ENCODE measurements around the gene KRT32. TPM values are rescaled to one million over a fixed set of nuclear protein-coding genes. Genes with fewer than 3 reads are reported as not detected.

KRT32 gene
- total RNA-seq, 1 experiment from 2014 or later: 0.42 TPM

GRCh38 chr17:41492771-41493170 lies 25.6 kb upstream of the KRT32 start:
- DNase-seq (ENCODE audit: low read depth, low spot score) (no peak), ATAC-seq (no peak)
- no peaks in the 10 kb centered on the region for H3K79me2 ChIP-seq (ENCODE audit: insufficient read depth, low read length)
- intact Hi-C loops (cut with micrococcal nuclease): loop anchor here (10.0 kb wide), 1 partner anchor 78 kb away; no protein-coding TSS in a partner anchor
- H3K9me2 ChIP-seq (ENCODE audit: insufficient read depth): no peaks in the 10 kb centered on the region
- no peak overlapping the region for H3K4me3 ChIP-seq (replicated peaks in 1 of 2; ENCODE audit: low read depth in 1 of 2, low read length in 2 of 2)
- TF ChIP-seq SP1 (IDR thresholded peaks at IDR 0.05; ENCODE audit: low read depth): no peak
- no peak for TF ChIP-seq POLR2A (IDR thresholded peaks at IDR 0.05; ENCODE audit: borderline replicate concordance, extremely low read depth, insufficient read depth, insufficient read length)
- TF ChIP-seq, protein P1, sequence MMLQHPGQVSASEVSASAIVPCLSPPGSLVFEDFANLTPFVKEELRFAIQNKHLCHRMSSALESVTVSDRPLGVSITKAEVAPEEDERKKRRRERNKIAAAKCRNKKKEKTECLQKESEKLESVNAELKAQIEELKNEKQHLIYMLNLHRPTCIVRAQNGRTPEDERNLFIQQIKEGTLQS (IDR thresholded peaks at IDR 0.05): no peak
- H3K4me2 ChIP-seq (ENCODE audit: low read length): no peak overlapping the region
- H3K36me3 ChIP-seq (ENCODE audit: control insufficient read depth in 1 of 2, insufficient read depth in 2 of 2, low read length in 2 of 2): no peaks in the 10 kb centered on the region
- POLR2A ChIA-PET: no interaction called here
- no peaks in the 10 kb centered on the region for H3K9me3 ChIP-seq (ENCODE audit: control insufficient read depth in 1 of 2, insufficient read depth in 1 of 2, low read depth in 1 of 2, low read length in 2 of 2)
- CTCF ChIA-PET: interaction anchor here (1.1 kb wide), 1 partner anchor 171 kb away, joined by 3 read pairs; no protein-coding TSS in a partner anchor
- no peak overlapping the region for H2AFZ ChIP-seq (ENCODE audit: low read depth, low read length, poor library complexity, severe bottlenecking)
- no peak overlapping the region for H3K27ac ChIP-seq (ENCODE audit: low read depth, low read length)
- H3K27me3 ChIP-seq (ENCODE audit: insufficient read depth, low read length): no peaks in the 10 kb centered on the region
- RAD21 ChIA-PET (ENCODE audit: low non-redundant PET in 1 of 2, low total read pairs in 2 of 2, uncharacterized antibody in 2 of 2, unreplicated experiment in 2 of 2): no interaction called here
- no TSS peak for BruUV-seq (replicated peaks)
- H3K9ac ChIP-seq (ENCODE audit: low read length): no peak overlapping the region
- H4K20me1 ChIP-seq (ENCODE audit: insufficient read depth): no peaks in the 10 kb centered on the region
- peaks cover 19 to 54% of the 10 kb centered on the region in 2 experiments for H3K4me1 ChIP-seq (ENCODE audit: control insufficient read depth in 1 of 2, insufficient read depth in 2 of 2, low read length in 2 of 2)

GRCh38 chr17:41492351-41492750 lies 25.2 kb upstream of the KRT32 start:
- intact Hi-C loops (cut with micrococcal nuclease): loop anchor here (10.0 kb wide), 1 partner anchor 78 kb away; no protein-coding TSS in a partner anchor
- Histone ChIP-seq H2AFZ (ENCODE audit: low read depth, low read length, poor library complexity, severe bottlenecking) (no peak overlapping the region), H3K27ac (ENCODE audit: low read depth, low read length) (no peak overlapping the region), H3K36me3 (ENCODE audit: control insufficient read depth in 1 of 2, insufficient read depth in 2 of 2, low read length in 2 of 2) (no peaks in the 10 kb centered on the region), H3K4me1 (ENCODE audit: control insufficient read depth in 1 of 2, insufficient read depth in 2 of 2, low read length in 2 of 2) (peaks cover 18 to 49% of the 10 kb centered on the region in 2 experiments), H4K20me1 (ENCODE audit: insufficient read depth) (no peaks in the 10 kb centered on the region), H3K9ac (ENCODE audit: low read length) (no peak overlapping the region), H3K9me2 (ENCODE audit: insufficient read depth) (no peaks in the 10 kb centered on the region), H3K27me3 (ENCODE audit: insufficient read depth, low read length) (no peaks in the 10 kb centered on the region), H3K4me3 (replicated peaks in 1 of 2; ENCODE audit: low read depth in 1 of 2, low read length in 2 of 2) (no peak overlapping the region), H3K79me2 (ENCODE audit: insufficient read depth, low read length) (no peaks in the 10 kb centered on the region), H3K9me3 (ENCODE audit: control insufficient read depth in 1 of 2, insufficient read depth in 1 of 2, low read depth in 1 of 2, low read length in 2 of 2) (no peaks in the 10 kb centered on the region), H3K4me2 (ENCODE audit: low read length) (no peak overlapping the region)
- ChIA-PET RAD21 (ENCODE audit: low non-redundant PET in 1 of 2, low total read pairs in 2 of 2, uncharacterized antibody in 2 of 2, unreplicated experiment in 2 of 2) (no interaction called here), POLR2A (no interaction called here), CTCF (interaction anchor here (1.1 kb wide), 1 partner anchor 170 kb away, joined by 3 read pairs; no protein-coding TSS in a partner anchor)
- DNase-seq (ENCODE audit: low read depth, low spot score) (no peak), ATAC-seq (no peak)
- no peak for TF ChIP-seq TCF7L2 (IDR thresholded peaks at IDR 0.05; ENCODE audit: borderline replicate concordance, extremely low read depth, insufficient read depth, insufficient read length)
- no peak for TF ChIP-seq SIN3A (IDR thresholded peaks at IDR 0.05; ENCODE audit: low read depth)
- TF ChIP-seq, protein P2, sequence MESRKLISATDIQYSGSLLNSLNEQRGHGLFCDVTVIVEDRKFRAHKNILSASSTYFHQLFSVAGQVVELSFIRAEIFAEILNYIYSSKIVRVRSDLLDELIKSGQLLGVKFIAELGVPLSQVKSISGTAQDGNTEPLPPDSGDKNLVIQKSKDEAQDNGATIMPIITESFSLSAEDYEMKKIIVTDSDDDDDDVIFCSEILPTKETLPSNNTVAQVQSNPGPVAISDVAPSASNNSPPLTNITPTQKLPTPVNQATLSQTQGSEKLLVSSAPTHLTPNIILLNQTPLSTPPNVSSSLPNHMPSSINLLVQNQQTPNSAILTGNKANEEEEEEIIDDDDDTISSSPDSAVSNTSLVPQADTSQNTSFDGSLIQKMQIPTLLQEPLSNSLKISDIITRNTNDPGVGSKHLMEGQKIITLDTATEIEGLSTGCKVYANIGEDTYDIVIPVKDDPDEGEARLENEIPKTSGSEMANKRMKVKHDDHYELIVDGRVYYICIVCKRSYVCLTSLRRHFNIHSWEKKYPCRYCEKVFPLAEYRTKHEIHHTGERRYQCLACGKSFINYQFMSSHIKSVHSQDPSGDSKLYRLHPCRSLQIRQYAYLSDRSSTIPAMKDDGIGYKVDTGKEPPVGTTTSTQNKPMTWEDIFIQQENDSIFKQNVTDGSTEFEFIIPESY (IDR thresholded peaks at IDR 0.05; ENCODE audit: extremely low read depth, insufficient replicate concordance, low read length): no peak
- TF ChIP-seq POLR2A (IDR thresholded peaks at IDR 0.05; ENCODE audit: borderline replicate concordance, extremely low read depth, insufficient read depth, insufficient read length): no peak
- no TSS peak for BruUV-seq (replicated peaks)
